IPS-18c (cell line): ENCODE data around the gene PDZD2.
"Not testable (repeated sequence)": the region's sequence is repeated elsewhere in the genome, so short reads cannot be mapped to it uniquely, and the experiment has no call there.

Source experiments
- H3K4me3 ChIP-seq: 2 replicates; pipeline ENCODE4 v1.7.0; 2013; ENCODE audit warnings: low read depth, mild to moderate bottlenecking, low read length, moderate library complexity; ENCODE audit not compliant: insufficient read depth
- H3K9me3 ChIP-seq: one replicate; pipeline ENCODE4 v1.6.1; 2013; ENCODE audit warnings: mild to moderate bottlenecking, low read length, moderate library complexity; ENCODE audit not compliant: control insufficient read depth, insufficient read depth

Gene PDZD2

DNA sequence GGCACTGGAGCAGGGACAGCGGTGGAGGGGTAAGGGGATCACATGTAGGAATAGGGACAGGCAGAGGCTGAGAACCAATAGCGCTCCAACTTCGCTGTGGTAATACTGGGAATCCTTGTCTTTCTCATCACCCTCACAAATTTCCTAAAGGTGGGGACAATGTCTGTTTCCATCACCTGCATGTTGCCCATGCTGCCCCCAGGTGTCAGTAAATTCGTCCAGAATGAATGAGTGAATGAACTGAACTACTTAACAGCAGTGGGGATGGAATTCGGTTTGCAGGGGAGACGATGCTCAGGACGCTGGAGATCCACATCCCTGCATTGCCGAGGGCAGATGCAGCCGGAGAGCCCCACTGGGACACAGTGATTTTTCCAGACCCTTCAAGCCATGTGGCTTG, 129.9 kb downstream of the PDZD2 start:
- Histone ChIP-seq H3K9me3 (peaks cover 2% of the 10 kb centered on the region), H3K4me3 (no peak overlapping the region)

DNA sequence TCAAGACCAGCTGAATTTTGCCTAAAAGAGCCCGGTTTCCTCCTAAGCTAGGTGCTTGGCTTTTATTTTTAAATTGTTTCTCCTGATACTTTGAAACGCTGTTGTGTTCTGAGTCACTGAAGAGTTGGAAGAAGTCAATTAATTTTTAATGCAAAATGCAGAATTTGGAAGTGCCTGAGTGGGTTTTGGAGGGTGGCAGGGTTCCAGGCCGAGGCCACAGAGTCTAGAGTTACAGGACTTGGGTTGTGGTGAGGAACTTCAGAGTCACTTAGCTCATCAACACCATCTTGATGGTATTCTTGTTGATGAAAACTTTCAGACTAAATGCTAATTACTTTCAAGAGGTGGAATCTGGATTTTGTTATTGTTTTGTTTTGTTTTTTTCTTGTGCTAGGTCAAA, 130.6 kb downstream of the PDZD2 start:
- no peak overlapping the region for H3K4me3 ChIP-seq
- H3K9me3 ChIP-seq, result peaks cover 2% of the 10 kb centered on the region

DNA sequence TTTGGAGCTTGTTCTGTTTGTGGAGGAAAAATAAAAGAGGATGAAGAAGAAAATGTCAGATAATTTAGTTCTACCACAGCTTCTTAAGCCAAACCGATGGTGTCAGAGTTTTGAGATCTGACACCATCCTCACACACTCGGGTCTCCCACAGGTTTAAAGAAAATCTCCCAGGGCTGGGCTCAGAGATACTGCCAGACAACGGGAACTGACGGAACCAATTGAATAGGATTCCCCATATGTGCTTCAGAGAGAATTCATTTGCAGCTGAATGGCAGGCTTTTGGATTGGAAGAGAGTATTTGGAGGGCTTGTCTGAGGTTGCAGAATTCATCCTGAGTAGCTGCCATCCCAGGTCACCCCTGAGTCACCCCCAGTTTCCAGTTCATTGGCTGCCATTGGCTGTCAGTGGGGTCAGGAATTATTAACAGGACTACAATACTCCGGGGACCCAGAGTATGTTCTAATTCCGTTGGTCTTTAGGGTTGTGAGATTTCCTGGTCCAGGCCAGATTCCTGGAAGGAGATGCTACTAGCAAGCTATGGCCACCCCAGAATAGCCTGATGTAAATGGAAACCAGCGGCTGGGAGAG, 131.3 kb downstream of the PDZD2 start:
- Histone ChIP-seq H3K9me3 (peaks cover 2% of the 10 kb centered on the region), H3K4me3 (no peak overlapping the region)

DNA sequence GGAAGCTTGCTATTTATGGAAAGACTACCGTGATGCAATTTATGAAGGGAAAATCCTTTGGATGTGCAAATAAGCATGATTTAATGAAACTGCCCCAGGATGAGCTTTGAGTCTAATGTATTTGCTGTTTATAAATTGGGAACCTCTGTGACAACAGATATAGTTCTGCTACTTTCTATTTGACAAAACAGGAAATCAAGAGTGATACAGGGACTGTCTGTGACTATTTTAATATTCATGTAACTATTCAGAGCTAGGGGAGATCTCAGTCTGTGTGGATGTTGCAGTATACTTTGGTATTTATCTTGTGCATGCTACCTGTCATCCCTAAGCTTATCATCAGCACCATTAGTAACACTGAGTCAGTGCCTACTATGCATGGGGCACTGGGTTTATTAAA, 132.1 kb downstream of the PDZD2 start:
- peaks cover 2% of the 10 kb centered on the region for H3K9me3 ChIP-seq
- H3K4me3 ChIP-seq, result no peak overlapping the region

DNA sequence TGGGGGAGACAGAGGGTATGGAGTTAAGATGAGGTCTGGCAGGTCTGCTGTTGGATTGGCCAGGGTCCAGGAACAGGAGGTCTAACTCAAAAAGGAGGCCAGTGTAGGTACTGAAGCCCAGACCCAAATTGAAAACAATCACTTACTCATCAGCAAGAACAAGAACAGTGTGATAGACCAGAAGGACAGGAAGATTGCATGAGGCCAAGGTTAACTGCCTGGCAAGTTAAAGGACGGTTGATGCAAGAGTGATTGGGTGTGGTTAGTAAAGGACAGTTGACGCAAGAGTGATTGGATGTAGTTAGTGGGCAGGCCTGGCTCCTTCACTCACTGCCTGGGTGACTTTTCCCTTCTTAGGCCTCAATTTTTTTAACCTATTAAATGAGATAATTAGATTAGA, 132.6 kb downstream of the PDZD2 start:
- H3K4me3 ChIP-seq, result no peak overlapping the region
- peaks cover 2% of the 10 kb centered on the region for H3K9me3 ChIP-seq

GRCh38 chr5:31776294-31776693, 137.4 kb downstream of the PDZD2 start:
- not testable (repeated sequence) for H3K9me3 ChIP-seq, H3K4me3 ChIP-seq

- H3K4me3 ChIP-seq, result no peak overlapping the region
- peaks cover 5% of the 10 kb centered on the region for H3K9me3 ChIP-seq
Measured at GRCh38 chr5:31776976-31777651, 138.2 kb downstream of the PDZD2 start.

GRCh38 chr5:31781772-31782171, 142.8 kb downstream of the PDZD2 start:
- Histone ChIP-seq H3K9me3 (peaks cover 2% of the 10 kb centered on the region), H3K4me3 (no peak overlapping the region)

GRCh38 chr5:31783086-31783645, 144.2 kb downstream of the PDZD2 start:
- H3K9me3 ChIP-seq, result no peaks in the 10 kb centered on the region
- no peak overlapping the region for H3K4me3 ChIP-seq

DNA sequence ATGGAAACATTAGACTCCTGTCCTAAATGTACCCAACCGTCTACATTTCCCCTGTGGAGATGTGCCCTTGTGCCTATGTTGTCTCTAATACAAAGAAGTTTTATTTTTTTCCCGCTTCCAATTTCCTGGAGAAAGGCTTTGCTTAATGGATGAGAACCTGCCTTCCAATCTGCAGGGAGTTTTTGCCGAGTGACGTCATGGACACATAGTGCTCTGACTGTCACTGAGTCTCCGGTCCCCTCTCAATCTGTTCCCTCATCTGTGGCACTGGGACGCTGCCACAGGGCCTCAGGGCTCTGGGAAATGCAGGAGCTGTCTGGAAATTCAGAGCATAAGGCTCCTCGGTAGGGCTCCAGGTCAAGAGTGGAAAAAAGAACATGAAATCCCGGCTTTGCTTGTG, 144.8 kb downstream of the PDZD2 start:
- Histone ChIP-seq H3K9me3 (no peaks in the 10 kb centered on the region), H3K4me3 (no peak overlapping the region)

GRCh38 chr5:31786090-31786631, 147.2 kb downstream of the PDZD2 start:
- no peak overlapping the region for H3K4me3 ChIP-seq
- no peaks in the 10 kb centered on the region for H3K9me3 ChIP-seq

DNA sequence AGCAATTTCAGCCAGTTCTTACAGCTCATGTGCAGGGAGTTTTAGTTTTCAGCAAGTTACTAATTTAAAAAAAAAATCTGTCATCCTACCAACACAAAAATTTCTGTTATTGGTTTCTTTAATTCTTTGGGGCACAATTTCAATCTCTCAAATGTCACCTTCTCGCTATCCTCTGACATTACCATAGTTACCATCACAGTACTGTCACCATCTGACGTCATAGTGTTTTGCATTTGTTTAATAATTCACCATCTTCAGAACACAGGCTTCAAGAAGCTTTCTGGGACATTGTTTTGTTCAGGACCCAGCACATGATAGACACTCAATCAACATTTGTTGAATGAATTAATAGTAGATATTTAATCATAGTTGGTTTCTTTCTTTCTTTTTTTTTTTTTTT, 155.1 kb downstream of the PDZD2 start:
- H3K9me3 ChIP-seq, result no peaks in the 10 kb centered on the region

GRCh38 chr5:31798168-31798567, 159.2 kb downstream of the PDZD2 start:
- Histone ChIP-seq H3K4me3 (no peak overlapping the region), H3K9me3 (no peaks in the 10 kb centered on the region)

More for the DNA sequence above, 155.1 kb downstream of the PDZD2 start:
- no peak overlapping the region for H3K4me3 ChIP-seq

GRCh38 chr5:31800351-31800750, 161.4 kb downstream of the PDZD2 start:
- Histone ChIP-seq H3K4me3 (no peak overlapping the region), H3K9me3 (no peaks in the 10 kb centered on the region)

- Histone ChIP-seq H3K4me3 (no peak overlapping the region), H3K9me3 (no peaks in the 10 kb centered on the region)
Measured at GRCh38 chr5:31805785-31806400, 167.0 kb downstream of the PDZD2 start.

- Histone ChIP-seq H3K9me3 (no peaks in the 10 kb centered on the region), H3K4me3 (no peak overlapping the region)
Measured at GRCh38 chr5:31806561-31806960, 167.6 kb downstream of the PDZD2 start.

DNA sequence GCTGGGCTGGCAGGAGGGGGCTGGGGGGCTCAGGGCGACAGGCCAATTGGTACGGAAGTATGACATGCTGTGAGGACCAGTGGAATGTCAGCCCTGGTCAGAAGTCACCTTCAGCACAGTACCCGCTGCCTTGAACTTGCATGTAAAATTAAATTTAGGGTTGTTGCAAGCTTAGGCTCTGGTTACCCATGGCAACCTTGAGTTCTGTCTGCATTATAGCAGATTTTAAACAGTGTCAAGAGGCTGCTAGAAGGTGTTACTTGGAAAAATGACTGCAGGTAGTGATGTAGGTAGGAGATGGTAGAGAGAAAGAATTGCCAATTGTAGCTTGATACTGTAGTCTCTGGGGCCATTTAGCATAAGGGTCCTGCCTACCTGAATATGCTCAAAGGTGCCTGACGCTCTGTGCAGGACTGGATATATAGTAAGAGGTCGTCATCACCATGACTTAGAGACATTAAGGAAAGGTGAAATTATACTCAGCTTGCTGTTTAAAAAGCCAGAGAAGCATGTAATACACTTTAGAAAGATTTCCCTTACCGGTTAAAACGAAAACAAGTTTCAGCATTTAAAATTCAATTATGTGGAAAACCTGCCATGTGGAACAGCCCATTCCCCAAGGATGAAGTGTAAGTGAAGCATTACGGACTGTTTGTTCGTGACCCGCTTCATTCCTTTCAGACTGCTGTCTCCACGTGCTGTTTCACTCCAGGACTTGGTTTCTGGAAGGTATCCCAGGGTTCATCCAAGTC, 169.0 kb downstream of the PDZD2 start:
- no peaks in the 10 kb centered on the region for H3K9me3 ChIP-seq
- no peak overlapping the region for H3K4me3 ChIP-seq
